Measurements from ENCODE around the gene USP48.

Gene USP48

GRCh38 chr1:21743476-21743875, 39.5 kb downstream of the USP48 start:
- DNase-seq: no peak

- no peak for DNase-seq
Measured at GRCh38 chr1:21742578-21742977, 40.4 kb downstream of the USP48 start.

GRCh38 chr1:21741206-21741605, 41.7 kb downstream of the USP48 start:
- DNase-seq: no peak

- no peak for DNase-seq
Measured at GRCh38 chr1:21736876-21737275, 46.1 kb downstream of the USP48 start.

- no peak for DNase-seq
Measured at GRCh38 chr1:21736011-21736410, 46.9 kb downstream of the USP48 start.

GRCh38 chr1:21734526-21734925, 48.4 kb downstream of the USP48 start:
- DNase-seq: no peak

- DNase-seq: no peak
Measured at GRCh38 chr1:21732664-21733063, 50.3 kb downstream of the USP48 start.

- DNase-seq: no peak
Measured at GRCh38 chr1:21725748-21726392, 57.1 kb downstream of the USP48 start.

GRCh38 chr1:21724570-21724969, 58.4 kb downstream of the USP48 start:
- no peak for DNase-seq

GRCh38 chr1:21724098-21724497, 58.9 kb downstream of the USP48 start:
- no peak for DNase-seq

GRCh38 chr1:21721295-21721985, 61.5 kb downstream of the USP48 start:
- DNase-seq: no peak

GRCh38 chr1:21716169-21716568, 66.8 kb downstream of the USP48 start:
- DNase-seq: no peak

GRCh38 chr1:21707891-21708290, 75.1 kb downstream of the USP48 start:
- no peak for DNase-seq

- DNase-seq: no peak
Measured at GRCh38 chr1:21707086-21707840, 75.7 kb downstream of the USP48 start.

- DNase-seq: no peak
Measured at GRCh38 chr1:21706151-21706835, 76.7 kb downstream of the USP48 start.

GRCh38 chr1:21705303-21705980, 77.5 kb downstream of the USP48 start:
- no peak for DNase-seq

- DNase-seq: no peak
Measured at GRCh38 chr1:21704145-21704544, 78.8 kb downstream of the USP48 start.

- DNase-seq: no peak
Measured at GRCh38 chr1:21703318-21703963, 79.5 kb downstream of the USP48 start.

- DNase-seq: no peak
Measured at GRCh38 chr1:21702780-21703179, 80.2 kb downstream of the USP48 start.

GRCh38 chr1:21701401-21701800, 81.5 kb downstream of the USP48 start:
- no peak for DNase-seq

GRCh38 chr1:21700094-21700493, 82.9 kb downstream of the USP48 start:
- DNase-seq: no peak

GRCh38 chr1:21696931-21697330, 86.0 kb downstream of the USP48 start:
- DNase-seq: no peak
